Activated CD4-positive, alpha-beta T cell treated with anti-CD3 and anti-CD28 coated beads for 36 hours (primary cell): Measurements from ENCODE around the gene EPB41L1. TPM values are rescaled to one million over a fixed set of nuclear protein-coding genes. Genes with fewer than 3 reads are reported as not detected.

Source experiments
- ATAC-seq: fragments of 200-7000 bp; cut with Tn5 transposase; one replicate; pipeline ENCODE4 v1.10.0; 2021; ENCODE audit warnings: mild to moderate bottlenecking, moderate library complexity
- CTCF ChIA-PET: fragments of 350-600 bp; sonication (Branson Sonifier 250); formaldehyde crosslinking; loops from one replicate; lab custom pipeline; 2021; ENCODE audit warnings: antibody characterized with exemption; lab: Charles Lee
- POLR2A ChIA-PET: fragments of 350-600 bp; sonication (Branson Sonifier 250); formaldehyde crosslinking; loops from one replicate; lab custom pipeline; 2021; ENCODE audit warnings: antibody characterized with exemption, inconsistent platforms; lab: Charles Lee
- DNase-seq: peaks from one replicate; pipeline ENCODE4 v3.0.0-alpha.2; 2020
- H3K27ac Mint-ChIP-seq: one replicate; pipeline ENCODE4 v1.8.0; 2021; ENCODE audit warnings: mixed read lengths
- H3K27me3 Mint-ChIP-seq: one replicate; pipeline ENCODE4 v1.8.0; 2021; ENCODE audit warnings: mixed read lengths
- H3K36me3 Mint-ChIP-seq: one replicate; pipeline ENCODE4 v1.8.0; 2021; ENCODE audit warnings: low read depth, mixed read lengths
- H3K4me1 Mint-ChIP-seq: one replicate; pipeline ENCODE4 v1.8.0; 2021; ENCODE audit warnings: mixed read lengths
- H3K4me3 Mint-ChIP-seq: one replicate; pipeline ENCODE4 v1.8.0; 2021; ENCODE audit warnings: mild to moderate bottlenecking, moderate library complexity, mixed read lengths
- H3K9me3 Mint-ChIP-seq: one replicate; pipeline ENCODE4 v1.8.0; 2021; ENCODE audit warnings: low read depth, mixed read lengths
- intact Hi-C, 2 experiments: fragments of 100-400 bp; cut with DNase I in 1 of 2; cut with micrococcal nuclease in 1 of 2; formaldehyde crosslinking; loops; one replicate each; pipeline versions ENCODE4 v1.14.2 to v1.15.1; 2022 to 2024; cut with DNase I, micrococcal nuclease
- total RNA-seq, 2 experiments: library from RNA; stranded (reverse); gene quantifications; one replicate each; pipeline ENCODE4 v1.2.3, GENCODE V29; 2021

The EPB41L1 gene
- total RNA-seq, 2 experiments from 2014 or later, result 0.67 to 1.5 TPM

DNA sequence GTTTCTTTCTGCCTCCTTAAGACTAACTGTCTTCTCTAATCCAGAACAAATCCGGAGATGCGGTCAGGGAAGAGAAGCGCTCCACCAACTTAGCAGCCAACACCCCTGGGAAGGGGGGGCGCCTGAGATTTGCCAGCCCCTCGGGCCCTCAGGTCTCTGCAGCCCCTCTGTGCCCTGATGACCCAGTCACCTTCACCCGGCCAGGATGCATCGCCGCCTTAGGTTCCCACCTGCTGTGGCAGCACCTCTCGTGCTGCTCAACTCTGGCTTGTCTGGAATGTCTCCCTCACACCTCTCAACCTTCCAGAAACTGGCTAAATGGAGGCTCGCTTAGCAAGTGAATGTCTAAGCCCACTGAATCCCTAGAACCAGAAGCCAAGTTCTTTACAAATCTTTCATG is 53.7 kb downstream of the EPB41L1 start:
- intact Hi-C loops, result loop anchor here in 1 of 2 experiments (10.0 kb wide), 1 partner anchor 677 kb away; no protein-coding TSS in a partner anchor
- DNase-seq, result no peak
- POLR2A ChIA-PET, result no interaction called here
- H3K4me1 Mint-ChIP-seq, result no peaks in the 10 kb centered on the region
- CTCF ChIA-PET, result interaction anchor here (0.8 kb wide), 1 partner anchor 153 kb away, joined by 4 read pairs; no protein-coding TSS in a partner anchor
- ATAC-seq, result no peak
- H3K36me3 Mint-ChIP-seq, result no peaks in the 10 kb centered on the region
- H3K4me3 Mint-ChIP-seq, result no peak overlapping the region
- no peak overlapping the region for H3K27ac Mint-ChIP-seq
- no peaks in the 10 kb centered on the region for H3K9me3 Mint-ChIP-seq
- peaks cover 2% of the 10 kb centered on the region for H3K27me3 Mint-ChIP-seq

DNA sequence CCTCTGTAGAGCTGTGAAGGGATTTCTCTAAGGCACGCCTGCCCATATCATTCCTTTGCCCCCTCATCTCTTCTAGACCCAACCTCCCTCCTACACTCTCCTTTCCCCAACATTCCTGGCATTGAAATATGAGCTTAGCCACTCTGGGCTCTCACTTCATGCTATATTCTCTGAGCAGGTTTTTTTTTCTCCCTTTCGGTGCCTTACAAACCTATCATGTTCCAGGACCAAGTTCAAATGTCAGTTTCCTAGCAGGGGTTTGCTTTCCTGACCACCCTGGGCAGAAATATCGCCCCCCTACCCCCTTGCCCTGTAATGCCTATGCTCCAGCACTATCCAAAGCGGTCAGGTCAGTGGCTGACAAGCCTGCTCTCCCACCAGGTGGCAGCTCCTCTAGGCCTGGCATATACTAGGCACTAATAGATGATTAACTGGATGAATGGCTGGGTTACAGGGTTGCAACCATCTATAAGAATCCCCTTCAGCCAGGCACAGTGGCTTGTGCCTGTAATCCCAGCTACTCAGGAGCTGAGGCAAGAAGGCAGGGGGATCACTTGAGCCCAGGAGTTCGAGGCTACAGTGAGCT is 56.0 kb downstream of the EPB41L1 start:
- H3K4me3 Mint-ChIP-seq, result no peak overlapping the region
- CTCF ChIA-PET, result interaction anchor here (0.6 to 2.2 kb wide), 4 partner anchors 11 to 1246 kb away, joined by 3 to 8 read pairs (median 4); no protein-coding TSS in a partner anchor
- POLR2A ChIA-PET, result no interaction called here
- no peak overlapping the region for H3K27ac Mint-ChIP-seq
- DNase-seq, result no peak
- H3K9me3 Mint-ChIP-seq, result no peaks in the 10 kb centered on the region
- no peaks in the 10 kb centered on the region for H3K4me1 Mint-ChIP-seq
- intact Hi-C loops, result no loop called here
- H3K36me3 Mint-ChIP-seq, result no peaks in the 10 kb centered on the region
- no peak for ATAC-seq
- peaks cover 2% of the 10 kb centered on the region for H3K27me3 Mint-ChIP-seq

DNA sequence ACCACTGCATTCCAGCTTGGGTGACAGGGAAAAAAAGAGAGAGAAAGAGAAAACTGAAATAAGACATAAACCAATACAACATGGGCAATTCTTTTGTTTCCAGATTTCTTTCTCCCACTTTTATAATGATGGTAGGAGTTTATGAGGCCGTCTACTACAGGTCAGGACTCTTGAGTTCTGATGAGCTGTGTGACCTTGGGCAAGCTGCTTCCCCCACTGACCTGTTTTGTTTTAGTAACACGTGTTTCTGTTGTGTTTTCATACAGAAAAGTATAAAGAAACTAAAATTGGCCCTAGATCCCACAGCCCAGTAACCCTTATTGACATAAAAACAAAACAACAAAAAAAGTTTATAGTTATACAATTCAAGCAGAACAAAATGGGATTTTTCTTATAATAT is 58.8 kb downstream of the EPB41L1 start:
- Mint-ChIP-seq H3K27me3 (no peaks in the 10 kb centered on the region), H3K4me3 (no peak overlapping the region), H3K4me1 (no peaks in the 10 kb centered on the region), H3K27ac (no peak overlapping the region), H3K36me3 (no peaks in the 10 kb centered on the region), H3K9me3 (no peaks in the 10 kb centered on the region)
- CTCF ChIA-PET, result interaction anchor here (0.7 to 1.9 kb wide), 5 partner anchors 10 to 555 kb away, joined by 3 to 18 read pairs (median 4); no protein-coding TSS in a partner anchor
- POLR2A ChIA-PET, result no interaction called here
- DNase-seq, result no peak
- no peak for ATAC-seq
- intact Hi-C loops, result no loop called here

DNA sequence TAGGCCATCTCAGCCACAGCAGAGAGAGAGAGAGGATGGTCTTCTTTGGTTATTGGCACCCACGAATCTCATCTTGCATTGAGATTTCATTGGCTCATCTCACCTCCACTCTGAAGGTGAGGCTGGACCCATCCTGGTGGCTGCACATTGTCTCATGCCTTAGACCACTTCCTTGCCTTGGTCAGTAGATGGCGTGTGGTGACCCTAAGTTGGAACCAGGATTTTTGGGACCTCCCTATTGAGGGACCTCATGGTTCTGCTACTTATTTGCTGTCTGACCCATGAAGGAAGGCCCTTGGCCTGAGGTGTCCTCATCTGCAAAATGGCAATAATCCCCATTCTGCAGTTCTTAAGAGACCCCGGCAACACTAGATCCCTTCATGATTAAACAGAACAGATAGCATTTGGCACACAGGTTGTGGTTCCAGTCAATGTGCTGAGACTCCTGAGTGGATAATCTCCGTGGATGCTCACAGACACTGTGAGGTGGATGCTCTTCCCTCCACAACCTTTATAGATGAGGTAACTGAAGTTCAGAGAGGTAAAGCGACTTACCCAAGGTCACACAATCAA is 60.2 kb downstream of the EPB41L1 start:
- Mint-ChIP-seq H3K4me3 (no peak overlapping the region), H3K27me3 (no peaks in the 10 kb centered on the region), H3K9me3 (no peaks in the 10 kb centered on the region), H3K4me1 (no peaks in the 10 kb centered on the region), H3K36me3 (no peaks in the 10 kb centered on the region), H3K27ac (no peak overlapping the region)
- ChIA-PET CTCF (no interaction called here), POLR2A (no interaction called here)
- DNase-seq, result peak; percentile 31
- intact Hi-C loops, result no loop called here
- ATAC-seq, result peak; percentile 47

DNA sequence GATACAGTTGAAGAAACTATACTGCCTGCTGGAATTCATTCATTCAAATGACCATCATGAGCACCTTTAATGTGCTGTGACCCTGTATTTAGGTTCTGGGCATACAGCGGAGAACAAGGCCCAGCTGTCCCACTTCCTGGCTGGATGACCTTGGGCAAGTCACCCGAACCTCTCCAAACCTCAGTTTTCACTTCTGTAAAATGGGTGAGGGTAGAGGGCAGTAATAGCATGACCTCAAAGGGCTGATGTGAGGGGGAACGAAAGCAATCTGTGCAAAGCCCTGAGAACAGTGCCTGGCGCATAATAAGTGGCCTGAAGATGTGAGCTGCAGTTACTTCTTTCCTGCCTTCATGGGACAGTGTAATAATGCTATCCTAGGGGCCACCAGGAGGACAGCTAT is 61.2 kb downstream of the EPB41L1 start:
- DNase-seq (no peak), ATAC-seq (no peak)
- POLR2A ChIA-PET, result no interaction called here
- intact Hi-C loops, result no loop called here
- no peaks in the 10 kb centered on the region for H3K9me3 Mint-ChIP-seq
- H3K27ac Mint-ChIP-seq, result no peak overlapping the region
- no peaks in the 10 kb centered on the region for H3K27me3 Mint-ChIP-seq
- no peaks in the 10 kb centered on the region for H3K36me3 Mint-ChIP-seq
- H3K4me1 Mint-ChIP-seq, result no peaks in the 10 kb centered on the region
- no peak overlapping the region for H3K4me3 Mint-ChIP-seq
- CTCF ChIA-PET, result interaction anchor here (1.0 to 1.4 kb wide), 6 partner anchors 11 to 225 kb away, joined by 3 to 4 read pairs (median 3); no protein-coding TSS in a partner anchor

DNA sequence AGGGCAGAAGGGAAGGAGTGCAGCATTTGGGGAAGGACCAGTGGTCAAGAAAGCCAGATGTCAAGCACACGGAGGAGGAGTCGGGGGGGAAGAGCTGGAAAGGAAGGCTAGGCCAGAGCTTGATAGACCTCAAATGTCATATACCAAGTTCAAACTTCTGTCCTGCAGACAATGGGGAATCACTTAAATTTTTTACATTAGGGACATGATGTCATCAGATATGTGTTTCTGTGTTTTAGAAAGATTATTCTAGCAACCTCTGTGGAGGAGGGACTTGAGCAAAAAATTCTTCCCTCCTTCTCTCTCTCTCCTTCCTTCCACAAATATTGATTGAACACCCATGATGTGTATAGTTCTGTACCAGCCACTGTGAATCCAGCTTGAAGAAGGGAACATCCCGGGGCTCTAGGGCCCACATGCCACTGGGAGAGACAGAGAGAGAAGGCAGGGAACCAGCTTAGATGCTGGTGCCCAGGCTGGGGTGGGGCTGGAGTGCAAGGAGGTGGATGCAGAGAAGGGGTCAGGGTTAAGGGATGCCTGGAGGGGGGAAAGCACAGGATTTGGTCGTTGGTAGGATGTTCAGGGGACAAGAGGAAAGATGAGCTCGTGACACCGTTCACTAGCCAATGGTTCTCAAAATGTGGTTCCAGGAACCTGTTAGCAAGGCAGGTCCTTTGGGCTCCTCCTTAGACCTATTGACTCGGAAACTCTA is 61.9 kb downstream of the EPB41L1 start:
- intact Hi-C loops, result no loop called here
- ChIA-PET CTCF (interaction anchor here (1.0 to 1.4 kb wide), 7 partner anchors 10 to 224 kb away, joined by 3 to 4 read pairs (median 3); no protein-coding TSS in a partner anchor), POLR2A (interaction anchor here (0.6 kb wide), 1 partner anchor 78 kb away, joined by 3 read pairs; no protein-coding TSS in a partner anchor)
- Mint-ChIP-seq H3K4me3 (no peak overlapping the region), H3K27me3 (no peaks in the 10 kb centered on the region), H3K9me3 (no peaks in the 10 kb centered on the region), H3K27ac (no peak overlapping the region), H3K36me3 (no peaks in the 10 kb centered on the region), H3K4me1 (no peaks in the 10 kb centered on the region)
- no peak for DNase-seq
- ATAC-seq, result no peak

DNA sequence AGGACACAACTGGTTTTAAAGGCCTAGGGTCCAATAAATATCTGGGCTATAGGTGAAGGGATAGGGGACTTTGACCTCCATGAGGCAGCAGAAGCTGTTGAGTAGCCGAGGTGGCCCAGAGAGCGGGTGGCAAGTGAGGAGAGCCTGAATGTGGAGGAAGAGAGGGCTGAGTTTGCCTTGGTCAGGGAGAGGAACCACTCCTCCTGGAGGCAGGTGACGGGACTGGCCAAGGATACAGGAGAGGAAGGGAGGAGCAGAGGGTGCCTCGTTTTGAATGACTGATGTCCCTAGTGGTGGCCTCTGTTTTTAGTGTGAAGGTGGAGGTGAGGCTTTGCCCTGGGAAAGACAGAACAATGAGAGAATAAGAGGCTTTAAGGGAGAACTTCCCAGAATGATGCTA is 62.7 kb downstream of the EPB41L1 start:
- no peaks in the 10 kb centered on the region for H3K4me1 Mint-ChIP-seq
- no peak for ATAC-seq
- no peaks in the 10 kb centered on the region for H3K36me3 Mint-ChIP-seq
- no peaks in the 10 kb centered on the region for H3K27me3 Mint-ChIP-seq
- no peak for DNase-seq
- H3K4me3 Mint-ChIP-seq, result no peak overlapping the region
- H3K9me3 Mint-ChIP-seq, result no peaks in the 10 kb centered on the region
- no peak overlapping the region for H3K27ac Mint-ChIP-seq
- ChIA-PET POLR2A (interaction anchor here (0.6 kb wide), 1 partner anchor 79 kb away, joined by 3 read pairs; no protein-coding TSS in a partner anchor), CTCF (interaction anchor here (1.0 to 1.3 kb wide), 2 partner anchors 222 to 224 kb away, joined by 3 read pairs; no protein-coding TSS in a partner anchor)
- intact Hi-C loops, result no loop called here

DNA sequence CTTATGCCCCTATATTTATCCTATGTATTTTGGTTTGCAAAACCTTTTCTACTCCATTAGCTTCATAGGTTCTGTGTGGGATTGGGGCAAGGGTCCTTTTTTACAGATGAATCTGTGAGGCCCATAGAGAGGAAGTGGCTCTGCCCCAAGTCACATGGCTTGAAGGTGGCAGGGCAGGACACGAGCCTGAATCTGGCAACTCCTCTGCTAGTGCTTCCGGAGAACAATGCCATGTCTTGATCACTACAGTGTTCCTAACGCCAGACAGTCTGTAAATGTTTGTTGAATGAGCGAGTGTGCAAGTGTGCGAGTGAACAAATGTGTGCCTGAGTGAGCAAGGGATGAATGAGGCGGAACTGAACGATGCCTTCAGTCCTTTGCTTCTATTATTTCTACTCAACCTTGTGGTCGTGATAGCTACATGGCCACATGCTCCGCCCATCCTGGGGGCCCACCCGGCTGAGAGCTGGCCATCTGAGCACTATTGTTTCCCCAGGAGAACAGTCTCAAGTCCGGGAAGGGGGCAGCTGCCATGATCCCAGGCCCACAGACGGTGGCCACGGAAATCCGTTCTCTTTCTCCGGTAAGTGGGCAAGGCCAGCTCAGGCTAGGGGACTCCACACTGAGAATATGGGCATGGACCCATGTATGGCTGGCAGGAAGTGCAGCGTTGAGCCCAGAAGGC is 64.0 kb downstream of the EPB41L1 start:
- CTCF ChIA-PET, result interaction anchor here (0.6 to 1.5 kb wide), 4 partner anchors 16 to 220 kb away, joined by 3 to 6 read pairs (median 3); no protein-coding TSS in a partner anchor
- DNase-seq, result no peak
- no peak overlapping the region for H3K4me3 Mint-ChIP-seq
- no peaks in the 10 kb centered on the region for H3K4me1 Mint-ChIP-seq
- H3K36me3 Mint-ChIP-seq, result no peaks in the 10 kb centered on the region
- ATAC-seq, result no peak
- H3K27ac Mint-ChIP-seq, result no peak overlapping the region
- no peaks in the 10 kb centered on the region for H3K27me3 Mint-ChIP-seq
- POLR2A ChIA-PET, result no interaction called here
- intact Hi-C loops, result no loop called here
- no peaks in the 10 kb centered on the region for H3K9me3 Mint-ChIP-seq

DNA sequence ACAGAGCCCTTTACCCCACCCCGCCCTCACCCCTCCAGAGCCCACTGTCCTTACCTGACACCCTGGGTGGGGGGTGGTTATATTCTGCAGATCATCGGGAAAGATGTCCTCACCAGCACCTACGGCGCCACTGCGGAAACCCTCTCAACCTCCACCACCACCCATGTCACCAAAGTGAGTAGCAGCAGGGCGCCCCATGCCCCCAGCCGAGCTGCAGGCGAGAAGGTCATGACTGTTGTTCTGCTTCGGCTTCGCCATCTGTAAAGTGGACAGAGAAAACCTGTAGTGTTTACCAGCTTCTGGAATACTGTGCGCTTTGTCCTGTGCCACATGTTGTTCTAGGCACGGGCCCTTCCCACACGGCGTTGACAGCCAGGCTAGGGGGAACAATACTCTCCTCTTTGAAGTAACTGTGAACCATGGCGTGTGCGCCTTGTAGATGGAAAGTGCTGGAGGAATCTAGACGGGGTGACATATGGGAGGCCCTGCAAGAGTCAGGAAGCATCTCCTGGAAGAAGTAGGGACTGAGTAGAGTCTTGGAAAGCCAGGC is 65.2 kb downstream of the EPB41L1 start:
- ATAC-seq (no peak), DNase-seq (no peak)
- Mint-ChIP-seq H3K4me1 (no peaks in the 10 kb centered on the region), H3K27me3 (no peaks in the 10 kb centered on the region), H3K36me3 (no peaks in the 10 kb centered on the region), H3K27ac (no peak overlapping the region), H3K4me3 (no peak overlapping the region), H3K9me3 (no peaks in the 10 kb centered on the region)
- intact Hi-C loops, result no loop called here
- CTCF ChIA-PET, result no interaction called here
- POLR2A ChIA-PET, result no interaction called here

DNA sequence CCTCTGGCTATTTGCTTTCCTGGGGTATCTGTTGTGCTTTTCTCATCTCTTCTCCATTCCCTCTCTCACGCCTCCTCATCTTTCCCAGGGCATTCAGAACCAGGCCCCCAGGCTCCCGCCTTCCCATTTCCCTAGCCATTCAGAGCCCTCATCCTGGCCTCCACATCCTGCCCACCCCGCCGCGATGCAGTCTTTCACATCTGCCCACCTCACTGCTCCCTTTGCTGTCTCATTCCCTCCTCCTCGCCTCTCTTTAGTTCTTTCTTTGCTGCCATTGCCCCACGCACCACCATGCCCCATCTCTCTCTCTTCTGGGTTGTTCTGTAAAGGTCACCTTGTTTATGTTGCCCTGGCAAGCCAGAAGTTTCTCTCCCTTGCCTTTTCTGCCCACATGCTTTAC is 71.1 kb downstream of the EPB41L1 start:
- POLR2A ChIA-PET, result no interaction called here
- CTCF ChIA-PET, result interaction anchor here (0.6 kb wide), 1 partner anchor 19 kb away, joined by 4 read pairs; no protein-coding TSS in a partner anchor
- no peak overlapping the region for H3K4me3 Mint-ChIP-seq

DNA sequence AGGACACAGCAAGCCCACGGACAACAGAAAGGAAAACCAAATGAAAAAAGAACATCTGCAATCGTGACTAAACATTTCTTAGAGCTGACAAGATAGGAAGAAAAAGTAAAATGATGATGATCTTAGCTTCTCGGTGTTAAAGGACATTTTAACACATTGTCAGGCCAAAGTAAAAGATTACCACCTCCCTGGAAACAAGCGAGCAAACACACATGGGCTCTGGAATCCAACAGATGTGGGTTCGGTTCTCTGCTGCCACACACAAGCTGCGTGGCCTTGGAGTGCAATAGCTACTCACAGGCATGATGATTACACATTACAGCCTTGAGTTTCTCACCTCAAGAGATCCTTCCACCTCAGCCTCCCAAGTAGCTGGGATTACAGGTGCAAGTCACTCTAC is 74.2 kb downstream of the EPB41L1 start:
- Mint-ChIP-seq H3K9me3 (no peaks in the 10 kb centered on the region), H3K27me3 (no peaks in the 10 kb centered on the region), H3K4me3 (no peak overlapping the region), H3K27ac (no peak overlapping the region), H3K4me1 (peaks cover 19% of the 10 kb centered on the region), H3K36me3 (no peaks in the 10 kb centered on the region)
- DNase-seq (peak; percentile 23), ATAC-seq (peak; percentile 64)
- intact Hi-C loops, result no loop called here
- CTCF ChIA-PET, result interaction anchor here (0.6 to 1.0 kb wide), 4 partner anchors 18 to 236 kb away, joined by 3 to 5 read pairs (median 4); no protein-coding TSS in a partner anchor
- POLR2A ChIA-PET, result no interaction called here

More for the DNA sequence above, 71.1 kb downstream of the EPB41L1 start:
- ATAC-seq (no peak), DNase-seq (no peak)
- H3K36me3 Mint-ChIP-seq, result no peaks in the 10 kb centered on the region
- H3K9me3 Mint-ChIP-seq, result no peaks in the 10 kb centered on the region
- peaks cover 17% of the 10 kb centered on the region for H3K4me1 Mint-ChIP-seq
- H3K27ac Mint-ChIP-seq, result no peak overlapping the region
- no peaks in the 10 kb centered on the region for H3K27me3 Mint-ChIP-seq
- intact Hi-C loops, result no loop called here
